Neural progenitor cell (in vitro differentiated cells): ENCODE measurements around the gene SYT3. TPM values are rescaled to one million over a fixed set of nuclear protein-coding genes. Genes with fewer than 3 reads are reported as not detected.

Experiments
- DNase-seq: peaks from one replicate; pipeline ENCODE4 v3.0.0-alpha.2; 2016; ENCODE audit warnings: low spot score
- H2AFZ ChIP-seq: fragments of 200-600 bp; sonication (generic); replicated peaks from 2 replicates; pipeline ENCODE4 v1.6.1; 2016; ENCODE audit warnings: antibody characterized with exemption
- H3F3A ChIP-seq: fragments of 200-600 bp; sonication (generic); 2 replicates; pipeline ENCODE4 v1.6.1; 2016; ENCODE audit warnings: antibody characterized with exemption, low read depth
- H3K27ac ChIP-seq: fragments of 200-600 bp; sonication (generic); 2 replicates; pipeline ENCODE4 v1.5.1; 2016; ENCODE audit warnings: mild to moderate bottlenecking
- H3K27me3 ChIP-seq: fragments of 200-600 bp; sonication (generic); 2 replicates; pipeline ENCODE4 v1.6.1; 2016; ENCODE audit warnings: mild to moderate bottlenecking, moderate library complexity
- H3K36me3 ChIP-seq: fragments of 200-600 bp; sonication (generic); 2 replicates; pipeline ENCODE4 v1.5.1; 2016
- H3K4me1 ChIP-seq: fragments of 200-600 bp; sonication (generic); 2 replicates; pipeline ENCODE4 v1.6.1; 2016; ENCODE audit warnings: mixed run types
- H3K4me2 ChIP-seq: fragments of 200-600 bp; sonication (generic); 2 replicates; pipeline ENCODE4 v1.6.1; 2016
- H3K4me3 ChIP-seq: fragments of 200-600 bp; sonication (generic); 2 replicates; pipeline ENCODE4 v1.5.1; 2016
- H3K79me2 ChIP-seq: fragments of 200-600 bp; sonication (generic); 2 replicates; pipeline ENCODE4 v1.6.1; 2016; ENCODE audit warnings: low read depth
- H3K9ac ChIP-seq: fragments of 200-600 bp; sonication (generic); 2 replicates; pipeline ENCODE4 v1.6.1; 2016
- H3K9me3 ChIP-seq: fragments of 200-600 bp; sonication (generic); 2 replicates; pipeline ENCODE4 v1.5.1; 2016; ENCODE audit warnings: low read depth
- H4K20me1 ChIP-seq: fragments of 200-600 bp; sonication (generic); 2 replicates; pipeline ENCODE4 v1.6.1; 2016; ENCODE audit warnings: low read depth
- H3K27ac Mint-ChIP-seq: 3 replicates; pipeline ENCODE4 v1.8.0; 2021; ENCODE audit warnings: mixed read lengths
- H3K27me3 Mint-ChIP-seq: 2 replicates; pipeline ENCODE4 v1.8.0; 2022; ENCODE audit warnings: low read depth, mild to moderate bottlenecking, inconsistent platforms, moderate library complexity, mixed read lengths; ENCODE audit not compliant: insufficient read depth
- H3K36me3 Mint-ChIP-seq: 3 replicates; pipeline ENCODE4 v1.8.0; 2021; ENCODE audit warnings: mixed read lengths
- H3K4me1 Mint-ChIP-seq: 3 replicates; pipeline ENCODE4 v1.8.0; 2021; ENCODE audit warnings: mixed read lengths
- H3K4me3 Mint-ChIP-seq: 3 replicates; pipeline ENCODE4 v1.8.0; 2021; ENCODE audit warnings: mild to moderate bottlenecking, moderate library complexity, mixed read lengths
- H3K9me3 Mint-ChIP-seq: 3 replicates; pipeline ENCODE4 v1.8.0; 2020; ENCODE audit warnings: mixed read lengths
- CTCF ChIP-seq: fragments of 200-600 bp; sonication (generic); IDR thresholded peaks from 2 replicates; pipeline ENCODE4 v1.5.1; 2017; ENCODE audit warnings: antibody characterized with exemption, mild to moderate bottlenecking
- EZH2 ChIP-seq: fragments of 200-600 bp; sonication (generic); IDR thresholded peaks from 2 replicates; pipeline ENCODE4 v1.6.1; 2017; ENCODE audit warnings: antibody characterized with exemption, mild to moderate bottlenecking, moderate library complexity
- EZH2phosphoT487 ChIP-seq: fragments of 200-600 bp; sonication (generic); IDR thresholded peaks from 2 replicates; pipeline ENCODE4 v1.6.1; 2017; ENCODE audit warnings: antibody characterized with exemption
- total RNA-seq: library from RNA; depleted of rRNA; stranded (reverse); fragments of >200 nt; gene quantifications from 2 replicates; pipeline ENCODE4 v1.2.3, GENCODE V29; 2015; ENCODE audit warnings: low replicate concordance

SYT3 gene
- total RNA-seq, 1 donor from 2014 or later = 0.41 TPM

GRCh38 chr19:50676625-50677197, 37.0 kb upstream of the SYT3 start:
- no peaks in the 10 kb centered on the region for H3K36me3 ChIP-seq
- H3K27me3 Mint-ChIP-seq = peaks cover 19% of the 10 kb centered on the region
- peaks cover 44% of the 10 kb centered on the region for H3K27me3 ChIP-seq
- no peaks in the 10 kb centered on the region for H3K79me2 ChIP-seq
- H3K27ac ChIP-seq = no peak overlapping the region
- H3F3A ChIP-seq = no peaks in the 10 kb centered on the region
- no peak overlapping the region for H3K4me2 ChIP-seq
- no peak overlapping the region for H3K27ac Mint-ChIP-seq
- H3K9me3 ChIP-seq = no peaks in the 10 kb centered on the region
- no peaks in the 10 kb centered on the region for H3K4me1 ChIP-seq
- H4K20me1 ChIP-seq = no peaks in the 10 kb centered on the region
- no peak overlapping the region for H3K9ac ChIP-seq
- no peaks in the 10 kb centered on the region for H3K9me3 Mint-ChIP-seq
- peak overlapping the region; percentile 46 for H3K4me3 Mint-ChIP-seq
- DNase-seq = no peak
- H3K36me3 Mint-ChIP-seq = peaks cover 4% of the 10 kb centered on the region
- H2AFZ ChIP-seq = no peak overlapping the region
- TF ChIP-seq CTCF (no peak), EZH2phosphoT487 (no peak), EZH2 (no peak)
- H3K4me3 ChIP-seq = no peak overlapping the region
- peaks cover 7% of the 10 kb centered on the region for H3K4me1 Mint-ChIP-seq

- H2AFZ ChIP-seq = no peak overlapping the region
Measured at GRCh38 chr19:50673118-50673517, 33.4 kb upstream of the SYT3 start.

GRCh38 chr19:50670102-50670380, 30.4 kb upstream of the SYT3 start:
- Mint-ChIP-seq H3K27me3 (peaks cover 30% of the 10 kb centered on the region), H3K9me3 (no peaks in the 10 kb centered on the region), H3K4me1 (peaks cover 18% of the 10 kb centered on the region), H3K27ac (peak overlapping the region; percentile 50), H3K36me3 (no peaks in the 10 kb centered on the region), H3K4me3 (peak overlapping the region; percentile 46)
- H2AFZ ChIP-seq = no peak overlapping the region
- TF ChIP-seq EZH2phosphoT487 = no peak
- H3K27ac ChIP-seq = no peak overlapping the region
- no peak overlapping the region for H3K4me3 ChIP-seq
- H3K9me3 ChIP-seq = no peaks in the 10 kb centered on the region
- H4K20me1 ChIP-seq = no peaks in the 10 kb centered on the region
- no peaks in the 10 kb centered on the region for H3K4me1 ChIP-seq
- no peak overlapping the region for H3K4me2 ChIP-seq
- no peaks in the 10 kb centered on the region for H3K36me3 ChIP-seq
- no peaks in the 10 kb centered on the region for H3F3A ChIP-seq
- DNase-seq = no peak
- H3K9ac ChIP-seq = no peak overlapping the region
- H3K27me3 ChIP-seq = peaks cover 72% of the 10 kb centered on the region
- H3K79me2 ChIP-seq = no peaks in the 10 kb centered on the region

More at GRCh38 chr19:50673118-50673517, 33.4 kb upstream of the SYT3 start:
- Mint-ChIP-seq H3K27me3 (peaks cover 29% of the 10 kb centered on the region), H3K36me3 (peaks cover 2% of the 10 kb centered on the region), H3K9me3 (no peaks in the 10 kb centered on the region), H3K4me1 (peaks cover 18% of the 10 kb centered on the region), H3K4me3 (no peak overlapping the region), H3K27ac (no peak overlapping the region)
- TF ChIP-seq EZH2phosphoT487 (no peak), CTCF (no peak), EZH2 (no peak)
- Histone ChIP-seq H3K79me2 (no peaks in the 10 kb centered on the region), H3K4me1 (no peaks in the 10 kb centered on the region), H3K27me3 (peaks cover 50% of the 10 kb centered on the region), H3K36me3 (no peaks in the 10 kb centered on the region), H3F3A (no peaks in the 10 kb centered on the region), H4K20me1 (no peaks in the 10 kb centered on the region), H3K9me3 (no peaks in the 10 kb centered on the region), H3K9ac (no peak overlapping the region), H3K27ac (no peak overlapping the region), H3K4me2 (no peak overlapping the region), H3K4me3 (no peak overlapping the region)
- no peak for DNase-seq

GRCh38 chr19:50669302-50670101, 29.8 kb upstream of the SYT3 start:
- Mint-ChIP-seq H3K27me3 (peaks cover 32% of the 10 kb centered on the region), H3K4me3 (peak overlapping the region; percentile 72), H3K27ac (peak overlapping the region; percentile 50), H3K9me3 (no peaks in the 10 kb centered on the region), H3K36me3 (peaks cover 2% of the 10 kb centered on the region), H3K4me1 (peaks cover 18% of the 10 kb centered on the region)
- H3F3A ChIP-seq = no peaks in the 10 kb centered on the region
- H2AFZ ChIP-seq = no peak overlapping the region
- TF ChIP-seq EZH2phosphoT487 (peak; percentile 54), CTCF (peak; percentile 71), EZH2 (no peak)
- H4K20me1 ChIP-seq = no peaks in the 10 kb centered on the region
- H3K9me3 ChIP-seq = no peaks in the 10 kb centered on the region
- H3K27me3 ChIP-seq = peaks cover 72% of the 10 kb centered on the region
- no peak overlapping the region for H3K27ac ChIP-seq
- H3K4me2 ChIP-seq = no peak overlapping the region
- no peaks in the 10 kb centered on the region for H3K79me2 ChIP-seq
- DNase-seq = no peak
- H3K4me3 ChIP-seq = no peak overlapping the region
- no peak overlapping the region for H3K9ac ChIP-seq
- no peaks in the 10 kb centered on the region for H3K36me3 ChIP-seq
- H3K4me1 ChIP-seq = no peaks in the 10 kb centered on the region
